HCT116 (cell line): ENCODE results near the gene AOC2.

ENCODE experiments used
- EGR1 ChIP-seq: IDR thresholded peaks from 2 replicates; pipeline ENCODE4 v1.6.1; 2012; ENCODE audit warnings: low read depth
- EZH2 ChIP-seq: fragments of 200-600 bp; sonication (generic); IDR thresholded peaks from 2 replicates; pipeline ENCODE4 v1.6.1; 2017; ENCODE audit warnings: antibody characterized with exemption, mixed run types
- EZH2phosphoT487 ChIP-seq: fragments of 200-600 bp; IDR thresholded peaks from 2 replicates; pipeline ENCODE4 v1.6.1; 2018; ENCODE audit warnings: antibody characterized with exemption, borderline replicate concordance
- POLR2A ChIP-seq: IDR thresholded peaks from 2 replicates; pipeline ENCODE4 v1.7.0; 2011; ENCODE audit warnings: borderline replicate concordance; ENCODE audit not compliant: insufficient read depth, insufficient read length; ENCODE audit errors: extremely low read depth
- POLR2AphosphoS5 ChIP-seq: IDR thresholded peaks from 2 replicates; pipeline ENCODE4 v1.6.1; 2011; ENCODE audit warnings: mild to moderate bottlenecking, low read depth, low read length, moderate library complexity
- TCF7L2 ChIP-seq: IDR thresholded peaks from 2 replicates; pipeline ENCODE4 v1.7.0; 2011; ENCODE audit warnings: borderline replicate concordance, inconsistent platforms; ENCODE audit not compliant: insufficient read depth, insufficient read length; ENCODE audit errors: extremely low read depth
- YY1 ChIP-seq: IDR thresholded peaks from 2 replicates; pipeline ENCODE4 v1.6.1; 2011; ENCODE audit warnings: low read length, low read depth, moderate library complexity, mild to moderate bottlenecking; ENCODE audit not compliant: insufficient replicate concordance; ENCODE audit errors: extremely low read depth
- ZNF274 ChIP-seq: fragments of 200-500 bp; sonication (Bioruptor generic); IDR thresholded peaks from 2 replicates; pipeline ENCODE4 v1.6.1; 2014; ENCODE audit warnings: mild to moderate bottlenecking, low read depth, low read length, inconsistent platforms
- TF ChIP-seq, protein P1 (sequence below), 3 experiments: fragments of 200-600 bp in 1 of 3; sonication (generic) in 1 of 3; IDR thresholded peaks in 2 of 3; conservative IDR thresholded peaks in 1 of 3; 2 replicates each; pipeline ENCODE4 v1.5.1; 2012 to 2017; ENCODE audit warnings: low read depth in 2 of 3, low read length in 2 of 3, antibody characterized with exemption in 1 of 3, borderline replicate concordance in 1 of 3, control low read depth in 1 of 3, mild to moderate bottlenecking in 1 of 3, mixed read lengths in 1 of 3, mixed run types in 1 of 3, moderate library complexity in 1 of 3; ENCODE audit not compliant: insufficient read depth in 1 of 3
- TF ChIP-seq, protein P2 (sequence below): IDR thresholded peaks from 2 replicates; pipeline ENCODE4 v1.6.1; 2011; ENCODE audit warnings: mild to moderate bottlenecking, low read length, moderate library complexity; ENCODE audit not compliant: insufficient replicate concordance; ENCODE audit errors: extremely low read depth
- TF ChIP-seq, protein P3 (sequence below): IDR thresholded peaks from 2 replicates; pipeline ENCODE4 v1.6.1; 2012
- TF ChIP-seq, protein P4 (sequence below): IDR thresholded peaks from 2 replicates; pipeline ENCODE4 v1.6.1; 2012; ENCODE audit warnings: low read depth

DNA sequence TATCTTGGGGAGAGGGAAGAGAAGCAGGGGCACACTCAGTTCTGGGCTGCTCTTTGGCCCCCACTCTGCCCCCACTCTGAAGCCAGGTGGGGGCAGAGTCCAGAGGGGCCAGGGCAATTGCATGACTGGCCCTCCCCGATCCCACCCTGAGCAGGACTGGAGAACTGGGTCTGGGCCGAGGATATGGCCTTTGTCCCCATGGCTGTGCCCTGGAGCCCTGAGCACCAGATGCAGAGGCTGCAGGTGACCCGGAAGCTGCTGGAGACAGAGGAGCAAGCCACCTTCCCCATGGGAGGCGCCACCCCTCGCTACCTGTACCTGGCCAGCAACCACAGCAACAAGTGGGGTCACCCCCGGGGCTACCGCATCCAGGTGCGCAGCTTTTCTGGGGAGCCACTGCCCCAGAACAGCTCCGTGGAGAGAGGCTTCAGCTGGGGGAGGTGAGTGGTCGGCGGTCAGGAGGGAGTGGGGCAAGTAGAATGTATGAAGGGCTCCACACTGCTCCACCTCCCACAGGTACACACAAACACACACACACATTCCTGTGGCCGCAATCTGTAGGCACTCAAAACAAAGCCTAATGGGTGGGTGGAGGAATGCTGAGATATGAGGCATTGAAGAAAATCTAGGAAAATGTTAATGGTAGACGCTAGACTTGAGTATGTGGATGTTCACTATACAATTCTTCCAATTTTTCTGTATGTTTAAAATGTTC lies 28.0 kb downstream of the AOC2 start:
- TF ChIP-seq, protein P1, sequence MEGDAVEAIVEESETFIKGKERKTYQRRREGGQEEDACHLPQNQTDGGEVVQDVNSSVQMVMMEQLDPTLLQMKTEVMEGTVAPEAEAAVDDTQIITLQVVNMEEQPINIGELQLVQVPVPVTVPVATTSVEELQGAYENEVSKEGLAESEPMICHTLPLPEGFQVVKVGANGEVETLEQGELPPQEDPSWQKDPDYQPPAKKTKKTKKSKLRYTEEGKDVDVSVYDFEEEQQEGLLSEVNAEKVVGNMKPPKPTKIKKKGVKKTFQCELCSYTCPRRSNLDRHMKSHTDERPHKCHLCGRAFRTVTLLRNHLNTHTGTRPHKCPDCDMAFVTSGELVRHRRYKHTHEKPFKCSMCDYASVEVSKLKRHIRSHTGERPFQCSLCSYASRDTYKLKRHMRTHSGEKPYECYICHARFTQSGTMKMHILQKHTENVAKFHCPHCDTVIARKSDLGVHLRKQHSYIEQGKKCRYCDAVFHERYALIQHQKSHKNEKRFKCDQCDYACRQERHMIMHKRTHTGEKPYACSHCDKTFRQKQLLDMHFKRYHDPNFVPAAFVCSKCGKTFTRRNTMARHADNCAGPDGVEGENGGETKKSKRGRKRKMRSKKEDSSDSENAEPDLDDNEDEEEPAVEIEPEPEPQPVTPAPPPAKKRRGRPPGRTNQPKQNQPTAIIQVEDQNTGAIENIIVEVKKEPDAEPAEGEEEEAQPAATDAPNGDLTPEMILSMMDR (IDR thresholded peaks at IDR 0.05 in 2 of 3, conservative IDR thresholded peaks at IDR 0.05 in 1 of 3; ENCODE audit: borderline replicate concordance in 1 of 3, insufficient read depth in 1 of 3, low read depth in 2 of 3, low read length in 2 of 3), result no peak
- TF ChIP-seq, protein P2, sequence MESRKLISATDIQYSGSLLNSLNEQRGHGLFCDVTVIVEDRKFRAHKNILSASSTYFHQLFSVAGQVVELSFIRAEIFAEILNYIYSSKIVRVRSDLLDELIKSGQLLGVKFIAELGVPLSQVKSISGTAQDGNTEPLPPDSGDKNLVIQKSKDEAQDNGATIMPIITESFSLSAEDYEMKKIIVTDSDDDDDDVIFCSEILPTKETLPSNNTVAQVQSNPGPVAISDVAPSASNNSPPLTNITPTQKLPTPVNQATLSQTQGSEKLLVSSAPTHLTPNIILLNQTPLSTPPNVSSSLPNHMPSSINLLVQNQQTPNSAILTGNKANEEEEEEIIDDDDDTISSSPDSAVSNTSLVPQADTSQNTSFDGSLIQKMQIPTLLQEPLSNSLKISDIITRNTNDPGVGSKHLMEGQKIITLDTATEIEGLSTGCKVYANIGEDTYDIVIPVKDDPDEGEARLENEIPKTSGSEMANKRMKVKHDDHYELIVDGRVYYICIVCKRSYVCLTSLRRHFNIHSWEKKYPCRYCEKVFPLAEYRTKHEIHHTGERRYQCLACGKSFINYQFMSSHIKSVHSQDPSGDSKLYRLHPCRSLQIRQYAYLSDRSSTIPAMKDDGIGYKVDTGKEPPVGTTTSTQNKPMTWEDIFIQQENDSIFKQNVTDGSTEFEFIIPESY, result no peak
- no peak for TF ChIP-seq POLR2A
- TF ChIP-seq, protein P3, sequence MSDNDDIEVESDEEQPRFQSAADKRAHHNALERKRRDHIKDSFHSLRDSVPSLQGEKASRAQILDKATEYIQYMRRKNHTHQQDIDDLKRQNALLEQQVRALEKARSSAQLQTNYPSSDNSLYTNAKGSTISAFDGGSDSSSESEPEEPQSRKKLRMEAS, result no peak
- TF ChIP-seq YY1, result no peak
- no peak for TF ChIP-seq EGR1
- no peak for TF ChIP-seq POLR2AphosphoS5
- TF ChIP-seq EZH2, result no peak
- TF ChIP-seq EZH2phosphoT487, result no peak
- TF ChIP-seq TCF7L2, result no peak
- TF ChIP-seq, protein P4, sequence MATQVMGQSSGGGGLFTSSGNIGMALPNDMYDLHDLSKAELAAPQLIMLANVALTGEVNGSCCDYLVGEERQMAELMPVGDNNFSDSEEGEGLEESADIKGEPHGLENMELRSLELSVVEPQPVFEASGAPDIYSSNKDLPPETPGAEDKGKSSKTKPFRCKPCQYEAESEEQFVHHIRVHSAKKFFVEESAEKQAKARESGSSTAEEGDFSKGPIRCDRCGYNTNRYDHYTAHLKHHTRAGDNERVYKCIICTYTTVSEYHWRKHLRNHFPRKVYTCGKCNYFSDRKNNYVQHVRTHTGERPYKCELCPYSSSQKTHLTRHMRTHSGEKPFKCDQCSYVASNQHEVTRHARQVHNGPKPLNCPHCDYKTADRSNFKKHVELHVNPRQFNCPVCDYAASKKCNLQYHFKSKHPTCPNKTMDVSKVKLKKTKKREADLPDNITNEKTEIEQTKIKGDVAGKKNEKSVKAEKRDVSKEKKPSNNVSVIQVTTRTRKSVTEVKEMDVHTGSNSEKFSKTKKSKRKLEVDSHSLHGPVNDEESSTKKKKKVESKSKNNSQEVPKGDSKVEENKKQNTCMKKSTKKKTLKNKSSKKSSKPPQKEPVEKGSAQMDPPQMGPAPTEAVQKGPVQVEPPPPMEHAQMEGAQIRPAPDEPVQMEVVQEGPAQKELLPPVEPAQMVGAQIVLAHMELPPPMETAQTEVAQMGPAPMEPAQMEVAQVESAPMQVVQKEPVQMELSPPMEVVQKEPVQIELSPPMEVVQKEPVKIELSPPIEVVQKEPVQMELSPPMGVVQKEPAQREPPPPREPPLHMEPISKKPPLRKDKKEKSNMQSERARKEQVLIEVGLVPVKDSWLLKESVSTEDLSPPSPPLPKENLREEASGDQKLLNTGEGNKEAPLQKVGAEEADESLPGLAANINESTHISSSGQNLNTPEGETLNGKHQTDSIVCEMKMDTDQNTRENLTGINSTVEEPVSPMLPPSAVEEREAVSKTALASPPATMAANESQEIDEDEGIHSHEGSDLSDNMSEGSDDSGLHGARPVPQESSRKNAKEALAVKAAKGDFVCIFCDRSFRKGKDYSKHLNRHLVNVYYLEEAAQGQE, result no peak
- no peak for TF ChIP-seq ZNF274
